Fibroblast of peridontal ligament (primary cell): ENCODE results near the gene FBXO33.

Experiments
- DNase-seq: peaks from one replicate; pipeline ENCODE4 v3.0.0-alpha.2; 2010; ENCODE audit errors: extremely low read depth

FBXO33 gene

GRCh38 chr14:39432179-39432618 is at the start of gene FBXO33:
Gene FBXO33, minus strand, starts transcription at chr14:39432433. Its CDS starts 271 bp downstream, at chr14:39432162.
- DNase-seq = peak; percentile 95

- no peak for DNase-seq
Observed at GRCh38 chr14:39474416-39474911, 42.2 kb upstream of the FBXO33 start.

DNA sequence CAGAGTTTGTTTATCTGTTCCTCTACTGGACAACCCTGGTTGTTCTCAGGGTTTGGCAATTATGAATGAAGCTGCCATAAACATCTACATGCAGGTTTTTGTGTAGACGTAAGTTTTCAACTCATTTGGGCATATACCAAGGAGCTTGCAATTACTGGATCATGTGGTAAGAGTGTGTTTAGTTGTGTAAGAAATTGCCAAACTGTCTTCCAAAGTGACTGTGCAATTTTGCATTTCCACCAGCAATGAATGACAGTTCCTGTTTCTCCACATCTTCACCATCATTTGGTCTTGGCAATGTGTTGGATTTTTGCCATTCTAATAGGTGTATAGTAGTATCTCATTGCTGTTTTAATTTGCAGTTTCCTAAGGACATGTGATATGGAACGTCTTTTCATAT is 39.8 kb upstream of the FBXO33 start:
- no peak for DNase-seq

DNA sequence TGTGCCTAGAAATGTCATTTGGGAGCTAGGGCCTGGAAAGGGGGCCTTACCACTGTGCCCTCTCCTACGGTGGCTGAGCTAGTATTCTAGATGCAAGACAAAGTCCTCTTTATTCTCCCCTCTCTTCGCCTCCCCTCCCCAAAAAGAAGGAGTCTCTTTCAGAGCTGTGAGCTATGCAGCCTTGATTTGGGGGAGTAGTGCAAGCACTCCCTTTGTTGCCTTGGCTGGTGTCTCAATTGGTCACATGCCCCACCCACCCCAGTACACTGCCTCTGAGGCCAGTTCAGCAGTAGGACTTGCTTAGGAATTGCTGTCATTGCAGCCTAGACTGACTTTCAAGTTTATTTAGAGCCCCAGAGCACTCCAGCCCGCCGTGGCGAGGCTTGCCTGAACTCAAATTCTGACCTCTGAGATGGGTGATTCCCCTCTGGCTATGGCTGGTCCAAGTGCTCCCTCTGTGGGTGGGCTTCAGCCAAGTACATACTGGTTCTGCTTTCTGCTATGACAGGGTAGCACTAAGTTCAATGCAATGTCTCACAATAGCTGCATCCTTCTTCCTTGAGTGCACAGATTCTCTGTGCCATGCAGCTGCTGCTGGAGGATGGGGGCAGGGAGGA is 37.0 kb upstream of the FBXO33 start:
- DNase-seq = peak; percentile 8

DNA sequence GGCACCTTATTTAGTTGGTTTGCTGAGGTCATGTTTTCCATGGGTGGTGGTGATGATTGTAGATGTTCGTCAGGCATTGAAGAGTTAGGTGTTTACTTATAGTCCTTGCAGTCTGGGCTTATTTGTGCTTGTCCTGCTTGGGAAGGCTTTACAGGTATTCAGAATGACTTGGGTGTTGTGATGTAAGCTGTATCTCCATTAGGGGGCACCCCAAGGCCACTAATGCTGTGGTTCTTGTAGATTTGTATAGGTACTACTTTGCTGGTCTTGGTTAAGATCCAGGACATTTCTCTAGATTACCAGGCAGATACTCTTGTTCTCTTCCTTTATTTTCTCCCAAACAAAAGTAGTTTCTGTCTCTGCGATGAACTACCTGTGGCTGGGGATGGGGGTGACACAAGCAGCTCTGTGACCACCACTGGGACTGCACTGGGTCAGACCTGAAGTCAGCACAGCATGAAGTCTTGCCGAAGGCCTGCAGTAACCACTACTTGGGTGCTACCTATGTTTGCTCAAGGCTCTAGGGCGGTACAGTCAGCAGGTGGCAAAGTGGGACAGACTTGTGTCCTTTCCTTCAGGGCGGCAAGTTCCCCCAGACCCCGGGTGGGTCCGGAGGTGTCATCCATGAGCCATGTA is 35.8 kb upstream of the FBXO33 start:
- DNase-seq = peak; percentile 34

- DNase-seq = peak; percentile 27
Observed at GRCh38 chr14:39459795-39460478, 27.7 kb upstream of the FBXO33 start.

DNA sequence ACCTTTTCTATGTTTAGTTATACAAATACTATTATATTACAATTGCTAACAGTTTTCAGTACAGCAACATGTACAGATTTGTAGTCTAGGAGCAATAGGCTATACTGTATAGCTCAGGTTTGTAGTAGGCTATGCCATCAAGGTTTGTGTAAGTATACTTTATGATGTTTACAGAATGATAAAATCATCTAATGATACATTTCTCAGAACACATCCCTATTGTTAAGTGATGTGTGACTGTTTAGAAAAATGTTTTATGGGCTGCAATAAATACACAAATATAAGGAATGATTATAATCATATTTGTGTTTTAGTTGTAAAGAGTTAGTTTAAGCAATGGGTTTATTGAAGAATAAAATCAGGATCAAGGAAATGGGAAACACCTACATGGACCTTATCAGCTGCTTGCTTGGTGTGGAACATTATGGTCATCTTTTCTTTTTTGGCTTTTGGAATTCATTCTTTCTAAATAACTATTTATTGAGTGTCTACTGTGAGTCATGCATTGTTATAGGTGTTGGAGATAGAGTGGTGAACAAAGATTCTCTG is 24.5 kb upstream of the FBXO33 start:
- DNase-seq = no peak

DNA sequence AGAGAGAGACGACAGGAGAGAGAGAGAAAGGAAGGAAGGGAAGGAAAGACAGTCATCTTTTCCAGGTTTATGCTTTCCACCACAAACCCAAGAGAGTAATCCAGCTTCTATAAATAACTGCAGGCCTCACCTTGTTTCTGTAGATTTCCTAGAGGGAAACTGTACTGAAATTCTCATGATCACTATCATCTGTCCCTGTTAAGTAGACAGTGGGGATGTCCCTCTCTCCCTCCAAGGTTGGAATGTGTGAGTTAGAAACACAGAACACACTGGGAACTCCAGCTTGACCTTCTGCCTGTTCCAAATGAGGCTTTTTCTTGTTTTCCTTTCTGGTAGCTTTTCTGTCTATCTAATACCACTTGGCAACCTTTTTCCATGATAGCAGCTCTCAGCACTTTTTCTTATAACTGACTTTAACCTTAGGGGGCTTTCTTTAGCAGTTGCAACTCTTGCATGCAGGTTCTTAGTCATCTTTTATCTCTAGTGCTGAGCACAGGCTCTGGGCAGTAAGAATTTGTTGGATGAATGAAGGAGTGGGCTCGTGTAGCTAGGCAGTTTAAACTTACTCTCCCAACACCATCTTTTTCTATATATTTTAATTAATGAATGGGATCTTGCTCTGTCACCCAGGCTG is 22.8 kb upstream of the FBXO33 start:
- DNase-seq = no peak

DNA sequence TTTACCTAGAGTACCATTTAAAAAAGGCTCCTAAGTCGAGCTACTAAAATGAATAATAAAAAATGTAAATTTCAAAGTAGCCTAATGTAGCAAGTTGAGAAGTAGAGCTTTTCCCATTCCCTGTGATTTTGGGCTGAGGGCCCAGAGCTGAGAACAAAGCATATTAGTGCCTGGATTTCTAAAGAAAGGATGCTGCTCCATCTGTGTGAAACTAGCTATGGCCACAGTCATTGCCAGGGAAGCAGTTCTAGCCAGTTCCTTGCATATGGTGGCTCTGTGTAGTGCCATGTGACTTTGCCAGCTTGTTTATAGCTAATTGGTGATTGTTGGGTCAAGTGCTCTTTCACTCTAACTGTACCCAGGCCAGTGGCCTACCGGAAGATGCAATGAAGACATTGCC is 20.4 kb upstream of the FBXO33 start:
- no peak for DNase-seq

- DNase-seq = no peak
Observed at GRCh38 chr14:39451811-39452210, 19.6 kb upstream of the FBXO33 start.

- no peak for DNase-seq
Observed at GRCh38 chr14:39447175-39447661, 15.0 kb upstream of the FBXO33 start.

GRCh38 chr14:39446131-39446744 is 14.0 kb upstream of the FBXO33 start:
- no peak for DNase-seq

GRCh38 chr14:39442293-39442692 is 10.1 kb upstream of the FBXO33 start:
- no peak for DNase-seq

GRCh38 chr14:39441805-39442204 is 9.6 kb upstream of the FBXO33 start:
- DNase-seq = no peak

DNA sequence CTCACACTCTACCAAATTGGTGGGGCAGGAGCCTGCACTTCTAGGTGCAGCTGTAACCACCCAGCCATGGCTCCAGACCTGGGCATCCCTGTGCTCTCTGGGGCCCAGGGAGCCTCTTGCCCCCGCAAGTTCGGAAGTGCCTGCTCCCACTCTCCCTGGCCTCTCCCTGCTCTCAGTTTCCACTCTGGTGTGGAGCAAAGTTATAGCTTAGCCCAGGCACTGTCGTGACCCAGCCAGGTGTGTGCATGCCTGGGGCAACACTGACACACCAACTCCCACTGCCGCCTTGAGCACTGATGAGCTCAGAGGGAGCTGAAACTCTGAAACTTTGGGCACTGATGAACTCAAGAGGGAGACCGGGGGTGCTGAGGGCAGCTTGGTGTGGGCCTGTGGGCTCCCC is 8.7 kb upstream of the FBXO33 start:
- DNase-seq = no peak

GRCh38 chr14:39435241-39435640 is 3.0 kb upstream of the FBXO33 start:
- no peak for DNase-seq

DNA sequence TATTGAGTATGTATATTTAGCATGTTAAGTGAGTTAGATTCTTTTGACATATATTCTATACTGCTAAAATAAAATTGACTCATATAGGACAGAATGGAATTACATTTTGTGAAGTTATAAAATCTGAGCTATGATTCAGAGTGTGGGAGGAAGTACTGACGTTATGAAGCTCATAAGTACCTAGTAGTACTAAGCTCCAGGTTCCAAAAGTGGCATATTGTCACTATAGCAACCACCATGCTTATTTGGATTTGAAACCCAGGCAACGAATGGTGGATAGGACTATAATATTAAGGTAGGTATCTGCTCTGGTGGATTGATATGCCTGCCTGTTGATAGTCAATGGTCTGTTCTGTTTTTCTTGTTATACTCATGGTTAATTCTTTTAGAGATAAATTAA is 2.2 kb upstream of the FBXO33 start:
- DNase-seq = no peak

DNA sequence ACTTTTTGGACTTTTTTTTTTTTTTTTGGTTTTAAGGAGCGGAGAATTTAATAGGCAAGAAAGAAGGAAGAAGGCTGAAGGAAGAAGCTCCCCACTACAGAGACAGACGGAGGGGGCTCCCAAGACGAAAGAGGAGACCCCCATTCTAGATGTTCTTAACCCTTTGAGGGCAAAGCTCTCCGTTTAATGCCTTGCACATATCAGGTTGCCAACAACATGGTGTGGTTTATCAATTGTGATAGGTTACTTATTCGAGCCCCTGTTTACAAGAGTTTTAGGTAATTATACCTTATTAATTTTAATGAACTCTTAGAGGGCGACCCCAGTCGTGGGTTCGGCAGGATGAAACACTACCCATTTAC is 1.2 kb upstream of the FBXO33 start:
- DNase-seq = no peak

DNA sequence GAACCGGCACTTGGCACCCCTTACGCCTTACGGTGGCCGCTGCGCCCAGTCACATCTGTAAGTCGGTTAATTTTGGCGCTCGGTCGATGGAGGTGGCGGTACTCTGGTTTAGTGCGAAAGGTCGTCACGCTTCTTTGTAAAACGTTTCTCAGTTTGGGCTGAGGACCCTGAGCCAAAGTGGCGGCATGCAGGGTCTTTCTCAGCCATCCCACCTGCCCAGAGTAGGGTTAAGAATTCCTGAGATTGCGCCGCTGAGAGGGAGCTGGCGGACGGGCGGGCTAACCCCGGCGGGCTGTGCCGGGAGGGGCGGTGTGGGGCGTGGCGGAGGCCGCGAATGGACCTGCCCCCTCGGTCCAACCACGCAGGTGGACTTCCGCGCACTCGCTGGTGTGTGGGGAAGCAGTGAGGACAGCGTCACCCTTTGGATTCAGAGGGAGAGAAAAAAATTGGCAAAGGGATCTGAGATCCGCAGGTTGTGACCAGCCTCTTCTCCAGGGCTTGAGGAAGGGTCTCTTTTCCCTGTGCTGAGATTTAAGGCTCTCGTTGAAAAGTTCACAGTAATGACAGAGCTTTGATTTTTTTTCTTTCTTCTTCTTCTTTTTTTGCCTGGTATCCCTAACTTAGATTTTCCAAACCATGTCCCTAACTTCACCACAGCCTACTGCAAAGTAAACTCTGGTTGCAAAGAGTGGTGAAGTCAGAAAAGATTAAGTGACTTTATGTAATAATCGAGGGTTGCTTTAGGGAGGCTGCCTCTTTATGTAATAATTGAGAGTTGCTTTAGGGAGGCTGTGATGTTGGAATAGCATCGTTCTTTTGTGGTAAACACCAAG is 602 bp upstream of the FBXO33 start:
- DNase-seq = peak; percentile 60

DNA sequence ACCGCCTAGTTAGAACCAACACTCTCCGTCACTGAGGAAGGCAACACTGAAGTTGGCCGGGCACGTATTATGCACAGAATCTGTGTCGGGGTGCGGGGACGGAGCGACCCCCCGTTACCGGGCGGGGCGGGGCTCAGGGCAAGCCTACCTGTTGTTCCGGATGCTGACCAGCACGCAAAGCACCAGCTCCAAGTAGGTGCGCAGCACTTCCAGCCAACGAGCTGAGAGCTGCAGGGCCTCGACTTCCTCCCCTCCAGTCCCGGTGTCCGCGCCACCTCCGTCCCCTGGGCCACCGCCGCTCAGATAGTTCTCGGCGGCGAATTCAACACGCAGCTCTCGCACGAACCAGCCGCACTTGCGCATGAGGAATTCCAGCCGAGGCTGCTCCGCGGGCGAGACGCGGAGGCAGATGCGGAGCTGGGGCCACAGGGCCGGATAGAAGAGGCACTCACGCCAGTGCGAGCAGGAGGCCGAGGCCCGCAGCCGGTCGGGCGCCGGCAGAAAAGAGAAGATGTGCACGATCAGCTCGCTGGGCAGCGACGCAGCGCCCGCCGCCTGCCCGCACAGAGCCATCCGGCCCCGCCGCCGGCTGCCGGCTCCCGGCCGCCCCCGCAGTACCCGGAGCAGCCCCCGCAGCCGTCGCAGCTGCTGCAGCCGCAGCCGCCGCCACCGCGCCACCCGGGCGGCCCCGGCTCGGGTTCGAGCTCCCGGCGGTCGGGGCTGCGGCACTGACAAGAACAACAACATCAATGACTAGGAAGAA is 636 bp downstream of the FBXO33 start:
- DNase-seq = peak; percentile 13
